ENCODE data around the gene ZNFX1.
A peak's percentile ranks its signal among the peaks of the same experiment; 100 is the strongest.

DNA sequence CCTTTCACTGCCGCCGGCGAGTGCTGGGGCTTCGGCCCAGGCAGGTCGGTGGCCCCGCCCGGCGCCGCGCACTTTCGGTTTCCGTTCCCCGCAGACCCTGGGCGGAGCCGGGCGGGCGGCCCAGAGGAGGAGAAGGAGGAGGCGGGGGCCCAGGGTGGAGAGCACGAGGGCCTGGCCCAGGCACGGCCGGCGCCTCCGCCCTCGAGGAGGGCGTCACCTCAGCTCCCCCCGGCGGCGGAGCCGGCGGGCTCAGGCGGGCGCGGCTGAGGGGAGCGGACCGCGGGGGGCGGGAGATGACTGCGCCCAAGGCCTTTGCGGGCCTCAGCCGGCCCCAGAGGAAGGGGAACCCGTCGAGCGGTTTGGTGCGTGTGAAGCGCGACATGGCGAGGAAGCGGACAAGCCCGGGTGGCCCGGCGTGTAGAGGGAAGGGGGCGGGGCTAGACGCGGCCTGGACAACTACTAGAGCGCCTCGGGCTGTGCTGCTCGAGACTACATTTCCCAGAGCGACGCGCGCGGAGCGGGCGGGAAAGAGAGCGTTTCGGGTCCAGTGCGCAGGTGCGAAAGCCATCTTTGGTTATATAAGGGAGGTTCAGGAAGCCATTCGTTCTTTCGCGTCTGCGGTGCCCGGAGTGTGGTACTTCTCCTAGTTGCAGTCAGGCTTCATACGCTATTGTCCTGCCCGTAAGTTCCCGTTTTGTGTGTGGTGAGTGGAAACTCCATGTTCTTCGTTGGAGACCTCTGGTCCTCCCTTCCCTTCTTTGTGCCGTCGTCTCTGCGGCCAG is at the start of gene ZNFX1:
- TF ChIP-seq POLR2AphosphoS5 (IDR thresholded peaks at IDR 0.05) (peak; percentile 97 to 100 (median 99)), CTCF (IDR thresholded peaks at IDR 0.05 in 8 of 11, conservative IDR thresholded peaks at IDR 0.05 in 3 of 11) (peak in 7 of 11 experiments; percentile 15 to 39 (median 25)), POLR2A (IDR thresholded peaks at IDR 0.05) (peak; percentile 98 to 99 (median 99))

All from spleen (tissue), 7 donors.